Hepatocyte (in vitro differentiated cells): Measurements from ENCODE around the gene ACOXL. TPM values are rescaled to one million over a fixed set of nuclear protein-coding genes. Genes with fewer than 3 reads are reported as not detected.
A peak's percentile ranks its signal among the peaks of the same experiment; 100 is the strongest.
"Not testable (repeated sequence)": the region's sequence is repeated elsewhere in the genome, so short reads cannot be mapped to it uniquely, and the experiment has no call there.

Source experiments
- DNase-seq: peaks from one replicate; pipeline ENCODE4 v3.0.0-alpha.2; 2016; ENCODE audit warnings: low spot score
- H2AFZ ChIP-seq: fragments of 200-600 bp; sonication (generic); 2 replicates; pipeline ENCODE4 v1.6.0; 2016; ENCODE audit warnings: antibody characterized with exemption, mild to moderate bottlenecking
- H3K27ac ChIP-seq: fragments of 200-600 bp; sonication (generic); 2 replicates; pipeline ENCODE4 v1.5.1; 2016; ENCODE audit warnings: mild to moderate bottlenecking
- H3K27me3 ChIP-seq: fragments of 200-600 bp; sonication (generic); 2 replicates; pipeline ENCODE4 v1.6.1; 2016
- H3K36me3 ChIP-seq: fragments of 200-600 bp; sonication (generic); replicated peaks from 2 replicates; pipeline ENCODE4 v1.5.1; 2016; ENCODE audit warnings: low read depth; ENCODE audit not compliant: insufficient read depth
- H3K4me1 ChIP-seq: fragments of 200-600 bp; sonication (generic); 2 replicates; pipeline ENCODE4 v1.5.1; 2016; ENCODE audit warnings: mild to moderate bottlenecking, moderate library complexity; ENCODE audit not compliant: insufficient read depth
- H3K4me2 ChIP-seq: fragments of 200-600 bp; sonication (generic); 2 replicates; pipeline ENCODE4 v1.6.0; 2016
- H3K4me3 ChIP-seq: fragments of 200-600 bp; sonication (generic); 2 replicates; pipeline ENCODE4 v1.5.1; 2016; ENCODE audit warnings: mild to moderate bottlenecking
- H3K79me2 ChIP-seq: fragments of 200-600 bp; sonication (generic); 2 replicates; pipeline ENCODE4 v1.6.0; 2017; ENCODE audit warnings: mild to moderate bottlenecking
- H3K9me2 ChIP-seq: fragments of 200-600 bp; sonication (generic); replicated peaks from 2 replicates; pipeline ENCODE4 v1.6.0; 2017; ENCODE audit warnings: mild to moderate bottlenecking; ENCODE audit not compliant: insufficient read depth
- H3K9me3 ChIP-seq: fragments of 200-600 bp; sonication (generic); 2 replicates; pipeline ENCODE4 v1.5.1; 2016; ENCODE audit warnings: low read depth, mild to moderate bottlenecking
- H4K20me1 ChIP-seq: fragments of 200-600 bp; sonication (generic); 2 replicates; pipeline ENCODE4 v1.6.0; 2016; ENCODE audit warnings: mild to moderate bottlenecking; ENCODE audit not compliant: insufficient read depth, poor library complexity, severe bottlenecking
- EZH2 ChIP-seq: fragments of 200-600 bp; sonication (generic); IDR thresholded peaks from 2 replicates; pipeline ENCODE4 v1.6.1; 2016; ENCODE audit warnings: antibody characterized with exemption, mild to moderate bottlenecking, borderline replicate concordance
- EZH2phosphoT487 ChIP-seq: fragments of 200-600 bp; sonication (generic); IDR thresholded peaks from one replicate; pipeline ENCODE4 v1.6.1; 2018; ENCODE audit warnings: antibody characterized with exemption, mild to moderate bottlenecking, low read depth, moderate library complexity; ENCODE audit not compliant: unreplicated experiment, severe bottlenecking
- WGBS: methylation state at CpG from one replicate; pipeline ENCODE4 v1.1.6; 2016; ENCODE audit warnings: low lambda C conversion rate; ENCODE audit errors: missing lambda C conversion rate; 5-methylcytosine and 5-hydroxymethylcytosine counted together
- polyA plus RNA-seq: library from polyadenylated mRNA; unstranded; fragments of >200 nt; fragmentation: Nextera tagmentation; extraction: Ambion mirVana; gene quantifications from 2 replicates; pipeline ENCODE4 v1.2.1, GENCODE V29; 2016
- total RNA-seq: library from RNA; depleted of rRNA; stranded (reverse); fragments of >200 nt; gene quantifications from 2 replicates; pipeline ENCODE4 v1.2.3, GENCODE V29; 2014
- TF ChIP-seq, protein P1 (sequence below): fragments of 200-600 bp; sonication (generic); IDR thresholded peaks from 2 replicates; pipeline ENCODE4 v1.5.1; 2016; ENCODE audit warnings: antibody characterized with exemption, mild to moderate bottlenecking; ENCODE audit not compliant: poor library complexity

Gene ACOXL
- total RNA-seq (0.23 and 0.36 TPM in 2 replicates), polyA plus RNA-seq (0.57 and 1.1 TPM in 2 replicates)

DNA sequence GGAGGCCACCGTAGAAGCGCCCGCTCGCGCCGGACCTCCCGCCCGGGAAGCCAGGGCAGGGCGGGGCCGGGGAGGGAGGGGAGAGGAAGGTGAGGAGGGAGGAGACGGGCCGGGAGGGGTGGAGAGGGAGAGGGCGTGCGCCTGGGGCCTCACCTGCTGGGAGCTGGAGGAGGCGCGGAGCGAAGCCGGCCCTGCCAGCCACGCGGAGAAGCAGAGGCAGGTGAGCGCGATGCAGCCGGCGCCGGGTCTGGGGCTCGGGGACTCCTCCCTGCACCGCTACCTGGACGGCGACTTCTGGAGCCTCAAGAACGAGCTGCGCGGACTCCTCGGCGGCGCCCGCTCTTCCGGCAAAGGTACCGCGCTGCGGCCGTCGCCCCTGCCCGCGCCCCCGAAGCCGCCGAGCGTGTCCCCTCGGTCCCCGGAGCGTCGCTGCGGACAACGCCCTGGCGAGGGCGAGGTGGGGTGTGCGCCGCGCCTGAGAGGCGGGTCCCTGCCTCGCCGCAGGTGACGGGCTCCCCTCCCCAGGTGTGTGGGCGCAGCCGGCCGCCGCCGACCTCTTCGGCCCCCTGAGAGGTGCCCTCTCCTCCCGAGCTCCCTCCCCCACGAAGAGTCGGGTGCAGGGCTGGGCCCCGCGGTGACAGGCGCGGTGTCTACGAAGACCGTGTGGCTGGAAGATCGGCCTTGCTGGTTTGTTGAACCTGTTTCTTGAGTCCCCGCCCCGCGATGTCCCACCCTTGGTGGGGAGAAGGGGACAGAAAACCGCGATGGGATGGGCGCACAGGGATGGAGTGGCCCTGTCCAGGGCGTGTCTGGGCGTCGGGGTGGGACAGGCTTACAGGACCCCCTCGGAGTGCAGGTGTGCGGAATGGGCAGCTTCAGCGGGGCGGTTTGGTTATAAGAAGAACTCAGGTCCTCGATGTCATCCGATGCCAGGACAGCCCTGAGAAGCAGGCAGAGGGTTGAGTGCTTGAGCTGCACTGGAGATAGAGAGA is at the start of gene ACOXL:
Gene ACOXL, plus strand, starts transcription at position 152 of the 992 bp plus-strand sequence. CDS start 35,817 bp downstream, outside the sequence.
- Histone ChIP-seq H3K9me3 (no peaks in the 10 kb centered on the region), H3K36me3 (no peaks in the 10 kb centered on the region), H3K4me3 (peak within 1 kb of the TSS; percentile 2), H4K20me1 (no peaks in the 10 kb centered on the region), H3K27ac (no peak within 1 kb of the TSS), H3K79me2 (no peaks in the 10 kb centered on the region), H3K4me2 (peak within 1 kb of the TSS; percentile 95), H3K9me2 (no peaks in the 10 kb centered on the region), H3K27me3 (peaks cover 78% of the 10 kb centered on the region), H3K4me1 (peaks cover 10% of the 10 kb centered on the region), H2AFZ (peak within 1 kb of the TSS; percentile 63)
- 3% methylated on average over 67 of the region's 94 CpGs for WGBS
- no peak for TF ChIP-seq EZH2phosphoT487
- peak; percentile 91 for TF ChIP-seq EZH2
- TF ChIP-seq, protein P1, sequence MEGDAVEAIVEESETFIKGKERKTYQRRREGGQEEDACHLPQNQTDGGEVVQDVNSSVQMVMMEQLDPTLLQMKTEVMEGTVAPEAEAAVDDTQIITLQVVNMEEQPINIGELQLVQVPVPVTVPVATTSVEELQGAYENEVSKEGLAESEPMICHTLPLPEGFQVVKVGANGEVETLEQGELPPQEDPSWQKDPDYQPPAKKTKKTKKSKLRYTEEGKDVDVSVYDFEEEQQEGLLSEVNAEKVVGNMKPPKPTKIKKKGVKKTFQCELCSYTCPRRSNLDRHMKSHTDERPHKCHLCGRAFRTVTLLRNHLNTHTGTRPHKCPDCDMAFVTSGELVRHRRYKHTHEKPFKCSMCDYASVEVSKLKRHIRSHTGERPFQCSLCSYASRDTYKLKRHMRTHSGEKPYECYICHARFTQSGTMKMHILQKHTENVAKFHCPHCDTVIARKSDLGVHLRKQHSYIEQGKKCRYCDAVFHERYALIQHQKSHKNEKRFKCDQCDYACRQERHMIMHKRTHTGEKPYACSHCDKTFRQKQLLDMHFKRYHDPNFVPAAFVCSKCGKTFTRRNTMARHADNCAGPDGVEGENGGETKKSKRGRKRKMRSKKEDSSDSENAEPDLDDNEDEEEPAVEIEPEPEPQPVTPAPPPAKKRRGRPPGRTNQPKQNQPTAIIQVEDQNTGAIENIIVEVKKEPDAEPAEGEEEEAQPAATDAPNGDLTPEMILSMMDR = no peak
- DNase-seq = peak; percentile 67

DNA sequence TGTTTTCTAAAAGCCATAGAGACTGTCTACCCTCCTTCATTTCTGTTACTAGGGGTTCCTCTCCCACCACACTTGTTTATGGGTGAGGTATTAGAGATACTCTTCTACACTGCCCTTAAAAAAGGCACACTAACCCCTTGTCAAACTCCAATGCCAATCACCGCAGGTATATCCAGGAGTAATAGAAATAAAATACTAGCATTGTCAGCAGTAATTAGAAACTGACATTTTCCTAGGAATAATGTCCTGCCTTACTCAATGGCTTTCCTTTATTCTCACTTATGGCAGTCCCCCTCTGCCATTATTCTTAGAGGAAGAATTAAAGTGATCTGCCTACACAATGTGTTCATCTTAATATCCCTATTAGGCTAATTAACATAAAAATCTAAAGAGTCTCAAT is 49.5 kb upstream of the ACOXL start:
- no peak for DNase-seq
- no peak overlapping the region for H2AFZ ChIP-seq
- H3K4me1 ChIP-seq = peaks cover 10% of the 10 kb centered on the region
- no peak for TF ChIP-seq EZH2
- no peak for TF ChIP-seq EZH2phosphoT487
- TF ChIP-seq, protein P1 = no peak
- no peaks in the 10 kb centered on the region for H3K9me2 ChIP-seq
- no peaks in the 10 kb centered on the region for H3K79me2 ChIP-seq
- no peak overlapping the region for H3K27ac ChIP-seq
- H4K20me1 ChIP-seq = no peaks in the 10 kb centered on the region
- no peak overlapping the region for H3K4me2 ChIP-seq
- H3K4me3 ChIP-seq = no peak overlapping the region
- no peaks in the 10 kb centered on the region for H3K27me3 ChIP-seq
- no peaks in the 10 kb centered on the region for H3K36me3 ChIP-seq
- WGBS = 94% methylated on average over 1 of the region's 1 CpG
- no peaks in the 10 kb centered on the region for H3K9me3 ChIP-seq

DNA sequence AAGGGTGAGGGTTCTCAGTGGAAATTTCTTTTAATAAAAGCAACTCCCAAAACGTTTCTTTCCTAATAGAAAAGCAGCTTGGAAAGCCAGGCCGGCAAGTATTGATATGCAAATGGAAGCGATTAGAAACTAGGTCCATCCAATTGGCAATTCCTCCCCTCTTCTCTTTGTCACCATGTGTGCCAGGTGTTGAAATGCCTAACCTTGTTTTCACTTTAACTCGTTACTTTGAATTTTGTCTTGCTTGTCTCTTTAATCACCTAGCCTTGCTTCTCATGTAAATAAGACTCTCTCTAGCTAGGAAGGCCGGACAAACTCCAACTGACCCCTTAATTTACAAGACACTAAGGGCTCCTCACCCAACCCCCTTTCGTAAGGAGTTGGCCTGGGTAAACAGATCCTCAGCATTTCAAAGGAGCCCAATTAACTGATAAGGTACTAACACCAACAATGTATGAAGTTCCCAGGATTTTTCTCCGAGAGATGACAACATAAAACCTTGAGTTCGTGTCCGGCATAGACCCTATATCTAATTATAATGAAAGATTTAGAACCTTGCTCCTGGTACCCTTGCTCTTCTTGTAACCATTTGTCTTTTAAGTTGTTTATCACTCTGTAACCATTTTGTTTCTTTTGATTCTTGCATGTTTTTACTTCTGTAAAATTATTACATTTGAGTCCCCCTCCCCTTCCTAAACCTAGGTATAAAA is 44.4 kb upstream of the ACOXL start:
- not testable (repeated sequence) for DNase-seq, H3K9me2 ChIP-seq, H3K4me3 ChIP-seq, H3K27ac ChIP-seq, H3K4me1 ChIP-seq, H2AFZ ChIP-seq, H3K9me3 ChIP-seq, H3K36me3 ChIP-seq, H3K79me2 ChIP-seq, H3K4me2 ChIP-seq, H4K20me1 ChIP-seq, H3K27me3 ChIP-seq
- WGBS = 33% methylated on average over 9 of the region's 9 CpGs

DNA sequence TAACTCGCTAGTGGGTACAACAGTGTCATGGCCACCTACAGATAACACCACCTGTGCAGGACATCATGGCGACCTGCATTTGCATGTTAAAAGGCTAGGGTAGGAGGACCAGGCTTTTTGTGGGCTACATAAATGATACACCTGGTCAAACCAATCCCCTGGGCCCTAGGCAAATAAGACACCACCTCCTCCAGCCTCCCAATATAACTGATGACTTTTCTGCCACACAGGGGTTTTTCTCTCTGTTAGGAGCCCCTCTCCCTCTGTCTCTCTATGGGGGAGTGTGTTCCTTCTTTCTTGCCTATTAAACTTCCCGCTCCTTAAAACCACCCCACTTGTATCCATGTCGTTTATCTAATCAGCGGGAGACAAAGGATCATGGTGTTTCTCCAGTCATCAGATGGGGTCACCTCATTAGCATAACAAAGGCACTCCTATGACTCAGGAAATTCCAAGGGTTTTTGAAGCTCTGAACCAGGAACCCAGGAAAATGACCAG is 43.7 kb upstream of the ACOXL start:
- H3K27ac ChIP-seq = no peak overlapping the region
- no peaks in the 10 kb centered on the region for H3K79me2 ChIP-seq
- no peaks in the 10 kb centered on the region for H3K36me3 ChIP-seq
- DNase-seq = no peak
- H3K4me3 ChIP-seq = no peak overlapping the region
- no peak overlapping the region for H3K4me2 ChIP-seq
- H2AFZ ChIP-seq = no peak overlapping the region
- 28% methylated on average over 5 of the region's 5 CpGs for WGBS
- H3K9me3 ChIP-seq = no peaks in the 10 kb centered on the region
- no peaks in the 10 kb centered on the region for H3K9me2 ChIP-seq
- peaks cover 3% of the 10 kb centered on the region for H3K4me1 ChIP-seq
- H3K27me3 ChIP-seq = no peaks in the 10 kb centered on the region
- TF ChIP-seq EZH2 = no peak
- TF ChIP-seq EZH2phosphoT487 = no peak
- TF ChIP-seq, protein P1 = no peak
- no peaks in the 10 kb centered on the region for H4K20me1 ChIP-seq
